ENCODE measurements around the gene INHBB.

The INHBB gene

DNA sequence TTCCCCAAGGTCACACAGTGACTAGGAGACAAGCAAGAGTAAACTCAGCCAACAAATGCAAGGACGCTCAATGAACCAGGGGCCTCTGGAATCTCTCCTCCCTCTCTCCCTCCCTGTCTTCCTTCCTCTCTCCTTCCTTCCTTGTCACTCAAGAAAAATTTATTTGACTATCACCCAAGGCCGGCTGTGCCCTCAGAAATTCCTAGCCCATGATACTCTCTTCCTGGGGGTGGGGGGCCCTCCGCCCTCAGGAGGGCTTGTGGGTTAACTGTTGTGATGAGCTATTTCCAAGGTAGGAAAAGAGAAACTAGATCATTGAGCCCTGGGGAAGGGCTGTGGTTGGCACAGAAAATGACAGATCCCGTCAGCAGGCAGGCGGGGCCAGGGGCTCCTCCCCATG is 21.7 kb downstream of the INHBB start:
- no peak for TF ChIP-seq SPI1 (IDR thresholded peaks at IDR 0.05; ENCODE audit: borderline replicate concordance, low read depth)
- TF ChIP-seq, protein P1, sequence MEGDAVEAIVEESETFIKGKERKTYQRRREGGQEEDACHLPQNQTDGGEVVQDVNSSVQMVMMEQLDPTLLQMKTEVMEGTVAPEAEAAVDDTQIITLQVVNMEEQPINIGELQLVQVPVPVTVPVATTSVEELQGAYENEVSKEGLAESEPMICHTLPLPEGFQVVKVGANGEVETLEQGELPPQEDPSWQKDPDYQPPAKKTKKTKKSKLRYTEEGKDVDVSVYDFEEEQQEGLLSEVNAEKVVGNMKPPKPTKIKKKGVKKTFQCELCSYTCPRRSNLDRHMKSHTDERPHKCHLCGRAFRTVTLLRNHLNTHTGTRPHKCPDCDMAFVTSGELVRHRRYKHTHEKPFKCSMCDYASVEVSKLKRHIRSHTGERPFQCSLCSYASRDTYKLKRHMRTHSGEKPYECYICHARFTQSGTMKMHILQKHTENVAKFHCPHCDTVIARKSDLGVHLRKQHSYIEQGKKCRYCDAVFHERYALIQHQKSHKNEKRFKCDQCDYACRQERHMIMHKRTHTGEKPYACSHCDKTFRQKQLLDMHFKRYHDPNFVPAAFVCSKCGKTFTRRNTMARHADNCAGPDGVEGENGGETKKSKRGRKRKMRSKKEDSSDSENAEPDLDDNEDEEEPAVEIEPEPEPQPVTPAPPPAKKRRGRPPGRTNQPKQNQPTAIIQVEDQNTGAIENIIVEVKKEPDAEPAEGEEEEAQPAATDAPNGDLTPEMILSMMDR (IDR thresholded peaks at IDR 0.05; ENCODE audit: insufficient read depth, low read length), result no peak
- no peak for TF ChIP-seq GABPA (IDR thresholded peaks at IDR 0.05; ENCODE audit: low read depth)
- no peak for TF ChIP-seq REST (IDR thresholded peaks at IDR 0.05; ENCODE audit: insufficient replicate concordance, low read depth)
- no peak for TF ChIP-seq POLR2AphosphoS5 (IDR thresholded peaks at IDR 0.05; ENCODE audit: low read depth)
- DNase-seq (ENCODE audit: low read depth in 1 of 2, low spot score in 1 of 2), result no peak
- H3K27me3 ChIP-seq (ENCODE audit: insufficient read depth, poor library complexity, severe bottlenecking), result no peaks in the 10 kb centered on the region
- H3K4me3 ChIP-seq (replicated peaks; ENCODE audit: insufficient read depth, low read length), result no peak overlapping the region
- H3K27ac ChIP-seq (replicated peaks), result no peak overlapping the region

DNA sequence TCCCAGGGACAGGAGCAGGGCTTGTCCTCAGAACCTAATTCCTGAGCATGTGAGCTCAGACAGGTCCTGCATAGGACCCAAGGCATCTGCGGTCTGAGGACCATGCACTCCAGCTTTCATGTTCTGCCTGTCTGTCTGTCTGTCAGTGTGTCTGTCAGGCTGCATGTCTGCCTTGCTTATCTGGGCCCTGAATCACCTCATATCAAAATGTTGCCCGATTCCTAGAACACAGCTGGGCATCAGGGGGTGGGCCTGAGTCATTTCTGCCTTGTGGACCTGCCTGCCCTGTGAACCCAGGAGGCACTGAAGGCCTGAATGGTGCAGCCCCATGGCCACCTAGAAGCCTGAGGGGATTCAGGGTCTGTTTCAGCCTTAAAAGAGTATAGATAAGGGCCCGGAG is 22.1 kb downstream of the INHBB start:
- no peak overlapping the region for H3K27ac ChIP-seq (replicated peaks)
- TF ChIP-seq POLR2AphosphoS5 (IDR thresholded peaks at IDR 0.05; ENCODE audit: low read depth), result no peak
- TF ChIP-seq REST (IDR thresholded peaks at IDR 0.05; ENCODE audit: insufficient replicate concordance, low read depth), result no peak

GRCh38 chr2:120369250-120369649 is 23.3 kb downstream of the INHBB start:
- no peak overlapping the region for H3K4me3 ChIP-seq (replicated peaks; ENCODE audit: insufficient read depth, low read length)
- TF ChIP-seq GABPA (IDR thresholded peaks at IDR 0.05; ENCODE audit: low read depth) (no peak), SPI1 (IDR thresholded peaks at IDR 0.05; ENCODE audit: borderline replicate concordance, low read depth) (no peak), POLR2AphosphoS5 (IDR thresholded peaks at IDR 0.05; ENCODE audit: low read depth) (no peak), REST (IDR thresholded peaks at IDR 0.05; ENCODE audit: insufficient replicate concordance, low read depth) (no peak)
- TF ChIP-seq, protein P1 (IDR thresholded peaks at IDR 0.05; ENCODE audit: insufficient read depth, low read length), result no peak
- DNase-seq (ENCODE audit: low read depth in 1 of 2, low spot score in 1 of 2), result no peak
- no peaks in the 10 kb centered on the region for H3K27me3 ChIP-seq (ENCODE audit: insufficient read depth, poor library complexity, severe bottlenecking)
- no peak overlapping the region for H3K27ac ChIP-seq (replicated peaks)

More for the DNA sequence above, 22.1 kb downstream of the INHBB start:
- Histone ChIP-seq H3K4me3 (replicated peaks; ENCODE audit: insufficient read depth, low read length) (no peak overlapping the region), H3K27me3 (ENCODE audit: insufficient read depth, poor library complexity, severe bottlenecking) (no peaks in the 10 kb centered on the region)
- no peak for DNase-seq (ENCODE audit: low read depth in 1 of 2, low spot score in 1 of 2)
